ENCODE data around the gene EEA1. TPM values are rescaled to one million over a fixed set of nuclear protein-coding genes. Genes with fewer than 3 reads are reported as not detected.

EEA1 gene
- total RNA-seq, 2 experiments from 2014 or later = 20.8 to 21.7 TPM

DNA sequence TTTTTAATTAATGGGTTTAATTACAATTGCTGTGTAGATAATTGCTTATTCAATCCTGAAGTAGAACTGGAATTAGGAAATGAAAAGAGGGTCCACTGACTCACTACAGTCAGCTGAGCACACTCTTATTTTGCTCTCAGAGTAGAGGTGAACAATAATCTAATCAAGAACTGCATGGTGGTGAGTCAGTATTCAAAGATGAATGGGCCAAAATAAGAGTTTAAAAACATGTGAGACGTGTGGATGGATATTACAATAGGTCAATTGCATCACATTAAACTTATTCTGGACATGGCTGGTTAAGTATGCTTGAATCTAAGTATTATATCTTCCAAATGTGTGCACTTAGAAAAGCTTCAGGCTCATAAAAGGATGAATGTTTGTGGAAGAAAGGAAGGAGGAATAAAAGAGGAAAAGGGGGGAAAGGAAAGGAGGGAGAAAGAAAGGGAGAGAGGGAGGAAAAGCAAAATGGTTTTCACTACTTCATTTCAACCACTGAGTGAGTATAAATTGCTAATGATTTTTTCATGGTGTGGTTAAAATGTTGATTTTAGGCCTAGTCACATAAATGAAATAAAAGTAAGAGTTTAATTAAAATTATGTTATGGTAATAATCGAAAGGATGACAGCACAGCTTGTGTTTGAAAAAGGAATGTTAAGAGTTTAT lies 27.0 kb upstream of the EEA1 start:
- Mint-ChIP-seq H3K4me3 (no peak overlapping the region), H3K27ac (no peak overlapping the region), H3K36me3 (ENCODE audit: low read depth) (no peaks in the 10 kb centered on the region), H3K27me3 (no peaks in the 10 kb centered on the region), H3K9me3 (peaks cover 4% of the 10 kb centered on the region), H3K4me1 (ENCODE audit: low read depth) (no peaks in the 10 kb centered on the region)
- TF ChIP-seq, protein P1, sequence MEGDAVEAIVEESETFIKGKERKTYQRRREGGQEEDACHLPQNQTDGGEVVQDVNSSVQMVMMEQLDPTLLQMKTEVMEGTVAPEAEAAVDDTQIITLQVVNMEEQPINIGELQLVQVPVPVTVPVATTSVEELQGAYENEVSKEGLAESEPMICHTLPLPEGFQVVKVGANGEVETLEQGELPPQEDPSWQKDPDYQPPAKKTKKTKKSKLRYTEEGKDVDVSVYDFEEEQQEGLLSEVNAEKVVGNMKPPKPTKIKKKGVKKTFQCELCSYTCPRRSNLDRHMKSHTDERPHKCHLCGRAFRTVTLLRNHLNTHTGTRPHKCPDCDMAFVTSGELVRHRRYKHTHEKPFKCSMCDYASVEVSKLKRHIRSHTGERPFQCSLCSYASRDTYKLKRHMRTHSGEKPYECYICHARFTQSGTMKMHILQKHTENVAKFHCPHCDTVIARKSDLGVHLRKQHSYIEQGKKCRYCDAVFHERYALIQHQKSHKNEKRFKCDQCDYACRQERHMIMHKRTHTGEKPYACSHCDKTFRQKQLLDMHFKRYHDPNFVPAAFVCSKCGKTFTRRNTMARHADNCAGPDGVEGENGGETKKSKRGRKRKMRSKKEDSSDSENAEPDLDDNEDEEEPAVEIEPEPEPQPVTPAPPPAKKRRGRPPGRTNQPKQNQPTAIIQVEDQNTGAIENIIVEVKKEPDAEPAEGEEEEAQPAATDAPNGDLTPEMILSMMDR (IDR thresholded peaks at IDR 0.05) = no peak
- DNase-seq = no peak
- ChIA-PET POLR2A (interaction anchor here (0.6 kb wide), 1 partner anchor 8 kb away, joined by 3 read pairs; no protein-coding TSS in a partner anchor), CTCF (interaction anchor here (1.0 to 1.9 kb wide), 2 partner anchors 26 to 32 kb away, joined by 4 to 6 read pairs; no protein-coding TSS in a partner anchor)
- intact Hi-C loops (cut with micrococcal nuclease) = no loop called here
- ATAC-seq = no peak

GRCh38 chr12:92953747-92954146 lies 24.7 kb upstream of the EEA1 start:
- POLR2A ChIA-PET = no interaction called here

DNA sequence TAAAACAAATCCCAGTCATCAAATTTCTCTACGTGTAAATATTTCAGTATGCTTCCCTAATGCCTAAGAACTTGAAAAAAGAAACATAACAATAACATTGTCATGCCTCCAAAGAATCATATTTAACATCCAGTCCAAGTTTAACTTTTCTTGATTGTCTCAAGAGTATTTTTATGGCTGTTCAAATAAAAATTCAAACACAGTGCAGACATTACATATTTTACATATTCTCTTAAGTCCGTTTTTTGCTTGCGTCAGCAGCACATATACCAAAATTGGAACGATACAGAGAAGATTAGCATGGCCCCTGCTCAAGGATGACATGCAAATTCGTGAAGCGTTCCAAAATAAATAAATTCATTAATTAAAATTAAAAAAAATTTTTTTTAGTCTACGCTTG lies 23.3 kb upstream of the EEA1 start:
- Mint-ChIP-seq H3K4me1 (ENCODE audit: low read depth) (no peaks in the 10 kb centered on the region), H3K27me3 (no peaks in the 10 kb centered on the region), H3K9me3 (peaks cover 6% of the 10 kb centered on the region), H3K27ac (no peak overlapping the region), H3K36me3 (ENCODE audit: low read depth) (no peaks in the 10 kb centered on the region), H3K4me3 (no peak overlapping the region)
- CTCF ChIA-PET = no interaction called here
- intact Hi-C loops (cut with micrococcal nuclease) = no loop called here
- POLR2A ChIA-PET = no interaction called here
- TF ChIP-seq, protein P1 (IDR thresholded peaks at IDR 0.05) = no peak
- ATAC-seq (no peak), DNase-seq (no peak)

More at GRCh38 chr12:92953747-92954146, 24.7 kb upstream of the EEA1 start:
- Mint-ChIP-seq H3K27me3 (no peaks in the 10 kb centered on the region), H3K4me3 (no peak overlapping the region), H3K27ac (no peak overlapping the region), H3K9me3 (peaks cover 4% of the 10 kb centered on the region), H3K4me1 (ENCODE audit: low read depth) (no peaks in the 10 kb centered on the region), H3K36me3 (ENCODE audit: low read depth) (no peaks in the 10 kb centered on the region)
- DNase-seq (no peak), ATAC-seq (no peak)
- TF ChIP-seq, protein P1 (IDR thresholded peaks at IDR 0.05) = no peak
- intact Hi-C loops (cut with micrococcal nuclease) = no loop called here
- CTCF ChIA-PET = interaction anchor here (1.1 kb wide), 1 partner anchor 126 kb away, joined by 3 read pairs; no protein-coding TSS in a partner anchor

DNA sequence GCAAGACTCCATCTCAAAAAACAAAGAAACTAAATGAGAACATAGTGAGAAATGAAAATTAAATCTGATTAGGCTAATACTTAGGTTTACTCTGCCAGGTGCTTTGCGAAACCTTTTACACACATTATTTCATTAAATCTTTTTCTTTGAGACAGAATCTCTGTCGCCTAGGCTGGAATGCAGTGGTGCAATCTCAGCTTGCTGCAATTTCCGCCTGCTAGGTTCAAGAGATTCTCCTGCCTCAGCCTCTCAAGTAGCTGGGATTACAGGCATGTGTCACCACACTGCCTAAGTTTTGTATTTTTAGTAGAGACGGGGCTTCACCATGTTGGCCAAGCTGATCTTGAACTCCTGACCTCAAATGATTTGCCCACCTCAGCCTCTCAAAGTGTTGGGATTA lies 21.9 kb upstream of the EEA1 start:
- Mint-ChIP-seq H3K4me1 (ENCODE audit: low read depth) (no peaks in the 10 kb centered on the region), H3K9me3 (peaks cover 6% of the 10 kb centered on the region), H3K27me3 (no peaks in the 10 kb centered on the region), H3K27ac (no peak overlapping the region), H3K4me3 (no peak overlapping the region), H3K36me3 (ENCODE audit: low read depth) (no peaks in the 10 kb centered on the region)
- POLR2A ChIA-PET = no interaction called here
- no peak for DNase-seq
- intact Hi-C loops (cut with micrococcal nuclease) = no loop called here
- ATAC-seq = no peak
- TF ChIP-seq, protein P1 (IDR thresholded peaks at IDR 0.05) = no peak
- CTCF ChIA-PET = no interaction called here

DNA sequence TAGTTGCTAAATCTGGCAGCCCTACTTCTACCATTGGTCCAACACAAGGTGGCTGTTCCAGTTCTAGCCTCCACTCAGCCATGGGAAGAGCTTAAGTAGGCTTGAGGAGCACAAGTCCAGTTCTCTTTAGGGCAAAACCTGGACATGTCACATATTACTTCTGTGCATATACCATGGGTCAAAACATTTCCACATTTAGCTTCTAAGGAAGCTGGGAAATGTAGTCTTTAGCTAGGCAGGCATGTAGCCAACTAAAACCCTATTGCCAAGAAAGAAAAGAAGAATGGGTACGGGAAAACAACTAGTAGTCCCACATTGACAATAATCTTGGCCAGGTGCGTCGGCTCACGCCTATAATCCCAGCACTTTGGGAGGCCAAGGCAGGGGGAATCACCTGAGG lies 20.9 kb upstream of the EEA1 start:
- intact Hi-C loops (cut with micrococcal nuclease) = no loop called here
- DNase-seq (no peak), ATAC-seq (no peak)
- no peak overlapping the region for H3K4me3 Mint-ChIP-seq
- H3K27me3 Mint-ChIP-seq = no peaks in the 10 kb centered on the region
- H3K27ac Mint-ChIP-seq = no peak overlapping the region
- H3K36me3 Mint-ChIP-seq (ENCODE audit: low read depth) = no peaks in the 10 kb centered on the region
- no peaks in the 10 kb centered on the region for H3K4me1 Mint-ChIP-seq (ENCODE audit: low read depth)
- ChIA-PET CTCF (no interaction called here), POLR2A (no interaction called here)
- H3K9me3 Mint-ChIP-seq = peaks cover 6% of the 10 kb centered on the region
- TF ChIP-seq, protein P1 (IDR thresholded peaks at IDR 0.05) = no peak
